Measurements from ENCODE around the gene MEF2C.

The MEF2C gene

DNA sequence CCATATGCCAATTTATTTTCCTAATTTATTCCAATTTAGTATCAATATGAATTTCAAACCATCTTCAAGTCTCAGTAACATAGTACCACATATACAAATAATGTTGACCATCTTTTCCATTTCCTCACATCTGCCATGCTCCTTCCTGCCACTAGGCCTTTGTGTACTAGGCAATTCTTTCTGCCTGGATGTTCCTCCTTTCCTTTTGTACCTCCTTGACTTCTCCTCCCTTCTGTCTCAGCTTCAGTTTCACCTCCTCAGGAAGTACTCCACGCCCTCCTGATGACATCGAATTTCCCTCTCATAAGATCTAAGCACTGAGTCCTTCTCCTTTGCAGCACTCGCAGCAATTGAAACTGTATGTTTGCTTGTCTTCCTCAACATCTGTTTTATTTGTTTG lies 53.9 kb downstream of the MEF2C start:
- H3K4me3 Mint-ChIP-seq, result no peak overlapping the region
- no peaks in the 10 kb centered on the region for H3K36me3 Mint-ChIP-seq (ENCODE audit: low read depth)
- H3K27me3 Mint-ChIP-seq (ENCODE audit: low read depth), result no peaks in the 10 kb centered on the region
- peak overlapping the region in 1 of 3 experiments; percentile 23 for H3K27ac Mint-ChIP-seq
- H3K9me3 Mint-ChIP-seq, result no peaks in the 10 kb centered on the region
- TF ChIP-seq CTCF (IDR thresholded peaks at IDR 0.05; ENCODE audit: unreplicated experiment in 3 of 3), result peak in 1 of 3 experiments; percentile 13
- H3K4me1 Mint-ChIP-seq, result peaks cover 52% of the 10 kb centered on the region

GRCh38 chr5:88827997-88828396 lies 55.0 kb downstream of the MEF2C start:
- H3K9me3 Mint-ChIP-seq, result no peaks in the 10 kb centered on the region
- H3K36me3 Mint-ChIP-seq (ENCODE audit: low read depth), result peaks cover 5% of the 10 kb centered on the region
- no peak for TF ChIP-seq CTCF (IDR thresholded peaks at IDR 0.05; ENCODE audit: unreplicated experiment in 3 of 3)
- peak overlapping the region in 1 of 3 experiments; percentile 22 for H3K27ac Mint-ChIP-seq
- no peaks in the 10 kb centered on the region for H3K27me3 Mint-ChIP-seq (ENCODE audit: low read depth)
- no peak overlapping the region for H3K4me3 Mint-ChIP-seq
- peaks cover 47% of the 10 kb centered on the region for H3K4me1 Mint-ChIP-seq

DNA sequence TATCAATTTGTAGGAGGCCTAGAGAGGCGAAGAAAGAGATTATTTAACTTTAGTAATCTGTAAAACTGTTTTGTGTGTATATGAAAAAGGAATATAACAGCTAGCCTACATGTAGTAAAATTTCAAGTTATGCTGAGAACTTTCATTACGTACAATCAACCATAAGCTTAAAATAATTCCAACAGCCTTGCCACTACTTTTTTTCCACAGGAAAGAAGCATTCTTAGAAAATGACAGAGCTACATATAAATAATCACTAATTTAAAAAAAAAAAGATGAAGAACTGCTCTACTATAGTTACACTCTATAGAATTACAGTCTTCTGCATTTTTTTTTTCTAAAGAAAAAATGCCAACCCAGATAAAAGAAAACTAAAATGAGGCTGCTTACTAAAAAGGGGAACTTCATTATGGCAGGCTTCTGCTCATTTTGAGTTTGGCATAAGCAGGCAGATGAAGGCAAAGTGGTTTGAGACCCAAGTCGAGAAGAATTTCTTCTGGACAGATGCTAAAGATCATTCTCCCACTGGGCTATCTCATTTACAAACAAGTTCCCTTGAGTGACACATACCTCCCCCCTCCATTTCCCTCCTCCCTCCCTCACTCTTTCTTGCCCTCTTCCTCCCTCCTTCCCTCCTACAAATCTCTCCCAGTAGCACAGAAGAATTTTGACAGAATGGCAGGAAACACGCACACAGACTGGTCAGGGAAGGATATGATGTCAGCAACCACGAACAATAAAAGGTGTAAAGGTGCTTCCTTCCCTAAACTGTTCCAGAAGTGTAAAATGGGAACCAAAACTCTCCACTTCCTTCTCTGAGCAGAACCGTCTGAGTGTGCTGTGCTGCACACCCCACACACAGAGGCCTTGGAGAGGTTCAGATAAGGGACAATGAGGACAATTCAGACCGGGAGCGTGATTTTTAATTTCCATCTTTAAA lies 56.1 kb downstream of the MEF2C start:
- Mint-ChIP-seq H3K27me3 (ENCODE audit: low read depth) (no peaks in the 10 kb centered on the region), H3K4me3 (peak overlapping the region in 1 of 3 experiments; percentile 3), H3K4me1 (peaks cover 47% of the 10 kb centered on the region), H3K27ac (peak overlapping the region; percentile 6 to 88 (median 38)), H3K36me3 (ENCODE audit: low read depth) (peaks cover 10% of the 10 kb centered on the region), H3K9me3 (no peaks in the 10 kb centered on the region)
- no peak for TF ChIP-seq CTCF (IDR thresholded peaks at IDR 0.05; ENCODE audit: unreplicated experiment in 3 of 3)

- Mint-ChIP-seq H3K36me3 (ENCODE audit: low read depth) (peaks cover 13% of the 10 kb centered on the region), H3K4me3 (no peak overlapping the region), H3K27ac (peak overlapping the region; percentile 6 to 46 (median 32)), H3K4me1 (peaks cover 41% of the 10 kb centered on the region), H3K27me3 (ENCODE audit: low read depth) (no peaks in the 10 kb centered on the region), H3K9me3 (no peaks in the 10 kb centered on the region)
- TF ChIP-seq CTCF (IDR thresholded peaks at IDR 0.05; ENCODE audit: unreplicated experiment in 3 of 3), result no peak
These were observed 57.2 kb downstream of the MEF2C start for GRCh38 chr5:88825584-88826315.

- no peak overlapping the region for H3K4me3 Mint-ChIP-seq
- no peaks in the 10 kb centered on the region for H3K27me3 Mint-ChIP-seq (ENCODE audit: low read depth)
- TF ChIP-seq CTCF (IDR thresholded peaks at IDR 0.05; ENCODE audit: unreplicated experiment in 3 of 3), result no peak
- H3K9me3 Mint-ChIP-seq, result no peaks in the 10 kb centered on the region
- peaks cover 13% of the 10 kb centered on the region for H3K36me3 Mint-ChIP-seq (ENCODE audit: low read depth)
- H3K4me1 Mint-ChIP-seq, result peaks cover 34% of the 10 kb centered on the region
- H3K27ac Mint-ChIP-seq, result peak overlapping the region in 1 of 3 experiments; percentile 38
These were observed 57.9 kb downstream of the MEF2C start for GRCh38 chr5:88824892-88825583.

Measured in nephron (organoid).